HEK293T (cell line): ENCODE data around the gene STAT1.

Experiments
- CTCF ChIA-PET: fragments of 350-600 bp; formaldehyde crosslinking; extraction: SDS; loops from one replicate; lab custom pipeline; 2021; ENCODE audit warnings: antibody characterized with exemption, inconsistent platforms; lab: Yijun Ruan, JAX
- POLR2A ChIA-PET: fragments of 350-600 bp; formaldehyde crosslinking; extraction: SDS; loops from one replicate; lab custom pipeline; 2020; ENCODE audit warnings: antibody characterized with exemption, inconsistent platforms; lab: Yijun Ruan, JAX
- DNase-seq: peaks from one replicate; pipeline ENCODE4 v3.0.0; 2012; ENCODE audit warnings: mixed read lengths; ENCODE audit errors: extremely low spot score
- ARNT ChIP-seq: fragments of 450-650 bp; IDR thresholded peaks from 2 replicates; pipeline ENCODE4 v1.6.1; 2017; ENCODE audit warnings: mild to moderate bottlenecking
- BHLHE40 ChIP-seq: fragments of 450-650 bp; IDR thresholded peaks from 2 replicates; pipeline ENCODE4 v1.6.1; 2016; ENCODE audit warnings: mild to moderate bottlenecking, moderate library complexity, borderline replicate concordance
- CTBP1 ChIP-seq: fragments of 450-650 bp; IDR thresholded peaks from 2 replicates; pipeline ENCODE4 v1.6.1; 2016; ENCODE audit warnings: borderline replicate concordance
- ELF4 ChIP-seq: fragments of 450-650 bp; IDR thresholded peaks from 2 replicates; pipeline ENCODE4 v1.6.1; 2017; ENCODE audit warnings: antibody characterized with exemption
- FOXA1 ChIP-seq: fragments of 450-650 bp; IDR thresholded peaks from 2 replicates; pipeline ENCODE4 v1.6.1; 2016; ENCODE audit warnings: mild to moderate bottlenecking
- FOXK2 ChIP-seq: fragments of 450-650 bp; IDR thresholded peaks from 2 replicates; pipeline ENCODE4 v1.6.1; 2016; ENCODE audit warnings: mild to moderate bottlenecking
- FOXM1 ChIP-seq: fragments of 450-650 bp; IDR thresholded peaks from 2 replicates; pipeline ENCODE4 v1.6.1; 2017; ENCODE audit warnings: mild to moderate bottlenecking, borderline replicate concordance
- HDGF ChIP-seq: fragments of 450-650 bp; IDR thresholded peaks from 2 replicates; pipeline ENCODE4 v1.6.1; 2017; ENCODE audit warnings: antibody characterized with exemption, borderline replicate concordance
- L3MBTL2 ChIP-seq: fragments of 450-650 bp; conservative IDR thresholded peaks from 2 replicates; pipeline ENCODE4 v1.6.1; 2016; ENCODE audit warnings: mild to moderate bottlenecking
- LEF1 ChIP-seq: fragments of 450-650 bp; IDR thresholded peaks from 2 replicates; pipeline ENCODE4 v1.6.1; 2017; ENCODE audit warnings: mild to moderate bottlenecking, borderline replicate concordance
- NFRKB ChIP-seq: fragments of 450-650 bp; IDR thresholded peaks from 2 replicates; pipeline ENCODE4 v1.6.1; 2016; ENCODE audit warnings: mild to moderate bottlenecking, moderate library complexity
- PKNOX1 ChIP-seq: fragments of 450-650 bp; IDR thresholded peaks from 2 replicates; pipeline ENCODE4 v1.6.1; 2016
- SP1 ChIP-seq: fragments of 450-650 bp; IDR thresholded peaks from 2 replicates; pipeline ENCODE4 v1.6.1; 2017
- SUZ12 ChIP-seq: fragments of 450-650 bp; IDR thresholded peaks from 2 replicates; pipeline ENCODE4 v1.6.1; 2016; ENCODE audit warnings: mild to moderate bottlenecking
- TARDBP ChIP-seq: fragments of 450-650 bp; IDR thresholded peaks from 2 replicates; pipeline ENCODE4 v1.6.1; 2016
- ZNF384 ChIP-seq: fragments of 450-650 bp; IDR thresholded peaks from 2 replicates; pipeline ENCODE4 v1.6.1; 2016

The STAT1 gene

DNA sequence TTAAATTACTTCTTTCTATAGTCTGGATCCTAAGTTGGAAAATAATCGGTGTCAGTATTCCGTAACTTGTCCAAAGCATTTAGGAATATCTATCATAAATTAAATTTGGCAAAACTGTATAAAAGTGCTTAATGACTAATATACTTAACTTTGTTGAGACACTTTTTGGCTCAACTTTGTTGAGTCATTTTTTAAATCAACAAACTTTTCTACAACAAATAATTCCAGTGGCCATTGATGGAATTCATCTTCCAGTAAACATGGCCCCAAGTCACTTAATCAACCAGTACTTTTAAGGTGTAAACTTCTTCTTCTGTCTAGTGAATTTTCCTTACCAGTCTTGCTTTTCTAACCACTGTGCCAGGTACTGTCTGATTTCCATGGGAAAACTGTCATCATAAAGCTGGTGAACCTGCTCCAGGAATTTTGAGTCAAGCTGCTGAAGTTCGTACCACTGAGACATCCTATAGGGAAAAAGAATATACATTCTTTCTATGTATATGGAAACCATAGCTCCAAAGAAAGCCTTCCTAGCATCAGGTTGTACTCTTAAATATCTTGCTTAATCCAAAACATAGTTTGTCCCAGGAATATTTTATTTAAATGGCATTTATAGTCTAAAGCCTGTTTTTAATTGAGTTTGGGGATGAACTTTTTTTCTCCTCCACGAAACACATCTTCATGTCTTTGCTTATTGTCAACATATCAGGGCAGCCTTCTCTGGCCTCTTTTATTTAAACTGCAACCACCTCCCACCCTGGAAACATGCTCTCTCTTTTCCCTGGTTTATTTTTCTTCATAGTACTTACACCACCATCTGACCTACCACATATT, 4.2 kb downstream of the STAT1 start:
- TF ChIP-seq CTBP1 (no peak), ELF4 (no peak), TARDBP (no peak), HDGF (no peak), ZNF384 (no peak), BHLHE40 (no peak), PKNOX1 (no peak), NFRKB (no peak), FOXM1 (no peak), FOXK2 (no peak), LEF1 (no peak), SUZ12 (no peak), ARNT (no peak), SP1 (no peak), FOXA1 (no peak), L3MBTL2 (no peak)
- CTCF ChIA-PET, result no interaction called here
- POLR2A ChIA-PET, result no interaction called here
- DNase-seq, result no peak

DNA sequence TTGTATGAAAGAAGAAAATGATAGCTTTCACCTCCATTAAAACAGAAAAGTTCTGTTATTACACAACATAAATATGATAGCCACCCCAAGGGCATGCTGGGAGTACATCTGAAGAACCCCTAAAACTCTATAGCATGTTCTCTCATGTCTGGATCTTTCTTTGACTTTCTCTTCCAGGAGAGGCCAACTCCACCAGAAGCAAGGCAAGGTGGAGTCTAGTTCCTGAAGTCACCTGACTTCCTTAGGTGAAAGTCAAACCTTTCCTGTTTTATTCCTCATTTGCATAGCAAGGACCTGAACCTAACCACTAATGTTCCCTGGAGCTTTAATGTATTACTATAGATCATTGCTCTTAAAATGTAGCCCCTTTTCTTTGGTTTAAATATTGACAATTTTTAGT, 5.7 kb downstream of the STAT1 start:
- ChIA-PET POLR2A (interaction anchor here (1.1 kb wide), 1 partner anchor 12 kb away, joined by 4 read pairs; no protein-coding TSS in a partner anchor), CTCF (no interaction called here)

GRCh38 chr2:191006997-191007783, 6.8 kb downstream of the STAT1 start:
- TF ChIP-seq FOXK2, result no peak
- no peak for TF ChIP-seq HDGF
- TF ChIP-seq SUZ12, result no peak
- no peak for TF ChIP-seq ELF4
- TF ChIP-seq SP1, result no peak
- TF ChIP-seq FOXA1, result no peak
- TF ChIP-seq LEF1, result no peak
- no peak for TF ChIP-seq BHLHE40
- TF ChIP-seq TARDBP, result no peak
- no peak for TF ChIP-seq ARNT
- no peak for TF ChIP-seq NFRKB
- TF ChIP-seq ZNF384, result no peak
- TF ChIP-seq L3MBTL2, result no peak
- no peak for TF ChIP-seq FOXM1
- no peak for TF ChIP-seq CTBP1
- no peak for TF ChIP-seq PKNOX1
- ChIA-PET POLR2A (interaction anchor here (1.1 kb wide), 1 partner anchor 13 kb away, joined by 4 read pairs; no protein-coding TSS in a partner anchor), CTCF (no interaction called here)
- DNase-seq, result no peak

More for the DNA sequence above, 5.7 kb downstream of the STAT1 start:
- TF ChIP-seq BHLHE40 (no peak), FOXA1 (no peak), HDGF (no peak), L3MBTL2 (no peak), ARNT (no peak), TARDBP (no peak), LEF1 (no peak), CTBP1 (no peak), NFRKB (no peak), PKNOX1 (no peak), FOXK2 (no peak)
- no peak for DNase-seq

DNA sequence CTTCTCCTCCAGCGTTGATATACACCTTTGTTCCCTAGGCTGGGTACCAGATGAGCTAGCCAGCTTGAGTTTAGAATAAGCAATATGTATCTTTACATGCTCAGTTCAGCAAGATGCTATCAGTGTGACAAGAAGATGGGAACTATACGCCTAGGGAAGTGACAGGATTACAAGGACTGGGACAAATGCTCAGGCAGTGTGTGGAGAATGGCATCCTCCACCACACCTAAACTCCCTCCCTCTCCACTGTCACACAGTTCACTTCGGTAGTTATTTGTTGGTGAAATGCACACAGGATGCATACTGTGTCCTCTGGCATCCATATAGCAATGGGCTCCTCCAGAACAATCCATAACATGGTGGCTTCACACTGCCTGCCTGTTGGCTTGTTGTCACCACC, 7.7 kb downstream of the STAT1 start:
- no peak for DNase-seq
- TF ChIP-seq SP1, result no peak
- no peak for TF ChIP-seq FOXM1
- TF ChIP-seq SUZ12, result no peak
- no peak for TF ChIP-seq L3MBTL2
- TF ChIP-seq FOXK2, result no peak
- no peak for TF ChIP-seq ELF4
- TF ChIP-seq FOXA1, result no peak
- no peak for TF ChIP-seq CTBP1
- no peak for TF ChIP-seq PKNOX1
- no peak for TF ChIP-seq HDGF
- TF ChIP-seq NFRKB, result no peak
- no peak for TF ChIP-seq ARNT
- TF ChIP-seq BHLHE40, result no peak
- TF ChIP-seq LEF1, result no peak
- ChIA-PET POLR2A (no interaction called here), CTCF (no interaction called here)
